IMR-90 (cell line): ENCODE measurements around the gene IL1F10. TPM values are rescaled to one million over a fixed set of nuclear protein-coding genes. Genes with fewer than 3 reads are reported as not detected.

Experiments
- ATAC-seq: fragments of 200-7000 bp; cut with Tn5 transposase; 2 replicates; pipeline ENCODE4 v1.9.1; 2020; ENCODE audit warnings: low read depth, mild to moderate bottlenecking, moderate library complexity
- BruUV-seq: library from RNA; stranded (reverse); fragments of 400-500 nt; replicated peaks from 2 replicates; lab custom pipeline; 2021; lab: Mats Ljungman, UMichigan
- CTCF ChIA-PET: fragments of 300-600 bp; formaldehyde crosslinking; extraction: SDS; loops from one replicate; lab custom pipeline; 2021; ENCODE audit warnings: antibody characterized with exemption; lab: Yijun Ruan, JAX
- POLR2A ChIA-PET: fragments of 300-600 bp; sonication (Branson Sonifier 250); formaldehyde crosslinking; loops from one replicate; lab custom pipeline; 2022; ENCODE audit warnings: antibody characterized with exemption; ENCODE audit not compliant: unreplicated experiment; lab: Charles Lee
- DNase-seq: peaks from one replicate; pipeline ENCODE4 v3.0.0; 2013
- H2AFZ ChIP-seq: replicated peaks from 2 replicates; pipeline ENCODE3; 2013; ENCODE audit warnings: low read length, mild to moderate bottlenecking; ENCODE audit not compliant: poor library complexity
- H2AK5ac ChIP-seq: 2 replicates; pipeline ENCODE4 v1.6.1; 2013; ENCODE audit warnings: low read depth, low read length, inconsistent platforms
- H2AK9ac ChIP-seq: replicated peaks from 2 replicates; pipeline ENCODE3; 2013; ENCODE audit warnings: mild to moderate bottlenecking, low read depth, low read length, moderate library complexity; ENCODE audit not compliant: poor library complexity
- H2BK120ac ChIP-seq: 2 replicates; pipeline ENCODE4 v1.6.1; 2013; ENCODE audit warnings: low read depth, low read length, inconsistent platforms
- H2BK15ac ChIP-seq: 3 replicates; pipeline ENCODE4 v1.6.1; 2013; ENCODE audit warnings: low read depth, low read length, inconsistent platforms
- H2BK20ac ChIP-seq: 2 replicates; pipeline ENCODE4 v1.6.1; 2013; ENCODE audit warnings: low read depth, mild to moderate bottlenecking, inconsistent platforms, low read length, moderate library complexity
- H2BK5ac ChIP-seq: 2 replicates; pipeline ENCODE4 v1.6.1; 2013; ENCODE audit warnings: mild to moderate bottlenecking, low read depth, low read length, inconsistent platforms; ENCODE audit not compliant: poor library complexity, severe bottlenecking
- H3K14ac ChIP-seq: replicated peaks from 2 replicates; pipeline ENCODE4 v1.6.1; 2013; ENCODE audit warnings: low read depth, low read length, inconsistent platforms
- H3K18ac ChIP-seq: 2 replicates; pipeline ENCODE4 v1.6.1; 2013; ENCODE audit warnings: low read depth, low read length, control low read depth
- H3K23ac ChIP-seq: 2 replicates; pipeline ENCODE4 v1.6.1; 2013; ENCODE audit warnings: low read depth, low read length, inconsistent platforms
- H3K27ac ChIP-seq: 2 replicates; pipeline ENCODE4 v1.5.1; 2013; ENCODE audit warnings: mild to moderate bottlenecking, control low read depth, low read length; ENCODE audit not compliant: insufficient read depth
- H3K27me3 ChIP-seq: 2 replicates; pipeline ENCODE4 v1.6.1; 2013; ENCODE audit warnings: low read length; ENCODE audit not compliant: control insufficient read depth, insufficient read depth
- H3K36me3 ChIP-seq: 2 replicates; pipeline ENCODE4 v1.6.1; 2013; ENCODE audit warnings: low read length, mixed read lengths; ENCODE audit not compliant: control insufficient read depth, insufficient read depth
- H3K4ac ChIP-seq: 2 replicates; pipeline ENCODE4 v1.6.1; 2013; ENCODE audit warnings: low read depth, low read length, inconsistent platforms
- H3K4me1 ChIP-seq: 2 replicates; pipeline ENCODE4 v1.6.1; 2013; ENCODE audit warnings: low read length, mixed read lengths; ENCODE audit not compliant: control insufficient read depth, insufficient read depth
- H3K4me2 ChIP-seq: 2 replicates; pipeline ENCODE4 v1.6.1; 2013; ENCODE audit warnings: low read depth, mild to moderate bottlenecking, control low read depth, low read length, moderate library complexity
- H3K4me3 ChIP-seq: 2 replicates; pipeline ENCODE4 v1.5.1; 2013; ENCODE audit warnings: low read depth, mild to moderate bottlenecking, control low read depth, low read length, moderate library complexity; ENCODE audit not compliant: insufficient read depth
- H3K56ac ChIP-seq: 2 replicates; pipeline ENCODE4 v1.6.1; 2013; ENCODE audit warnings: low read length, inconsistent platforms; ENCODE audit not compliant: insufficient read depth; ENCODE audit errors: extremely low read depth
- H3K79me1 ChIP-seq, 2 experiments: 2 replicates each; pipeline ENCODE4 v1.6.1; 2013; ENCODE audit warnings: low read length in 2 of 2, inconsistent platforms in 1 of 2, low read depth in 1 of 2
- H3K9ac ChIP-seq: 2 replicates; pipeline ENCODE4 v1.6.1; 2013; ENCODE audit warnings: low read depth, low read length, control low read depth
- H3K9me1 ChIP-seq: 2 replicates; pipeline ENCODE4 v1.6.1; 2013; ENCODE audit warnings: low read length, inconsistent platforms; ENCODE audit not compliant: insufficient read depth
- H3K9me3 ChIP-seq: 2 replicates; pipeline ENCODE4 v1.6.1; 2013; ENCODE audit warnings: low read length; ENCODE audit not compliant: control insufficient read depth, insufficient read depth
- H4K20me1 ChIP-seq: 2 replicates; pipeline ENCODE4 v1.6.1; 2013; ENCODE audit warnings: low read length, inconsistent platforms; ENCODE audit not compliant: insufficient read depth
- H4K5ac ChIP-seq: 2 replicates; pipeline ENCODE4 v1.6.1; 2013; ENCODE audit warnings: mild to moderate bottlenecking, low read depth, low read length, control low read depth
- H4K8ac ChIP-seq, 2 experiments: 2 replicates each; pipeline ENCODE4 v1.6.1; 2013; ENCODE audit warnings: low read depth in 2 of 2, low read length in 2 of 2, control low read depth in 1 of 2, inconsistent platforms in 1 of 2
- H4K91ac ChIP-seq: 2 replicates; pipeline ENCODE4 v1.6.1; 2013; ENCODE audit warnings: low read depth, low read length, inconsistent platforms; ENCODE audit not compliant: insufficient read depth
- BHLHE40 ChIP-seq: fragments of 150-350 bp; IDR thresholded peaks from 2 replicates; pipeline ENCODE4 v1.6.1; 2016; ENCODE audit warnings: mild to moderate bottlenecking, low read depth, low read length
- CEBPB ChIP-seq: IDR thresholded peaks from 2 replicates; pipeline ENCODE4 v1.6.1; 2012; ENCODE audit warnings: low read depth, low read length, improper control_type of control experiment
- CHD1 ChIP-seq: IDR thresholded peaks from 2 replicates; pipeline ENCODE4 v1.6.1; 2012; ENCODE audit warnings: low read depth, low read length, improper control_type of control experiment
- CTCF ChIP-seq: conservative IDR thresholded peaks from 2 replicates; pipeline ENCODE4 v1.5.1; 2012; ENCODE audit warnings: mild to moderate bottlenecking, low read depth, low read length, improper control_type of control experiment
- ELK1 ChIP-seq: fragments of 150-350 bp; IDR thresholded peaks from 2 replicates; pipeline ENCODE4 v1.6.1; 2016; ENCODE audit warnings: low read depth, mild to moderate bottlenecking, low read length, moderate library complexity, borderline replicate concordance
- FOS ChIP-seq: fragments of 150-350 bp; IDR thresholded peaks from 2 replicates; pipeline ENCODE4 v1.6.1; 2016; ENCODE audit warnings: low read depth, low read length
- MAFK ChIP-seq: IDR thresholded peaks from 2 replicates; pipeline ENCODE4 v1.6.1; 2012; ENCODE audit warnings: low read depth, low read length, improper control_type of control experiment
- MAZ ChIP-seq: IDR thresholded peaks from 2 replicates; pipeline ENCODE4 v1.6.1; 2012; ENCODE audit warnings: low read depth, mild to moderate bottlenecking, low read length, improper control_type of control experiment, moderate library complexity, borderline replicate concordance
- MXI1 ChIP-seq: IDR thresholded peaks from 2 replicates; pipeline ENCODE4 v1.6.1; 2012; ENCODE audit warnings: low read depth, mild to moderate bottlenecking, low read length, moderate library complexity, borderline replicate concordance
- NFE2L2 ChIP-seq: fragments of 150-350 bp; IDR thresholded peaks from 2 replicates; pipeline ENCODE4 v1.6.1; 2016; ENCODE audit warnings: low read depth, mild to moderate bottlenecking, low read length
- POLR2A ChIP-seq: IDR thresholded peaks from 2 replicates; pipeline ENCODE4 v1.6.1; 2012; ENCODE audit warnings: mild to moderate bottlenecking, low read depth, low read length
- RAD21 ChIP-seq: IDR thresholded peaks from 2 replicates; pipeline ENCODE4 v1.6.1; 2012; ENCODE audit warnings: low read length, improper control_type of control experiment
- RCOR1 ChIP-seq: IDR thresholded peaks from 2 replicates; pipeline ENCODE4 v1.6.1; 2012; ENCODE audit warnings: mild to moderate bottlenecking, low read length, improper control_type of control experiment; ENCODE audit not compliant: insufficient replicate concordance
- RFX5 ChIP-seq: IDR thresholded peaks from 2 replicates; pipeline ENCODE4 v1.8.0; 2012; ENCODE audit warnings: low read depth, mild to moderate bottlenecking, low read length, moderate library complexity
- SMC3 ChIP-seq: fragments of 150-350 bp; IDR thresholded peaks from 2 replicates; pipeline ENCODE4 v1.6.1; 2016; ENCODE audit warnings: low read depth, mild to moderate bottlenecking, antibody characterized with exemption, low read length, moderate library complexity
- USF2 ChIP-seq: fragments of 150-350 bp; IDR thresholded peaks from 2 replicates; pipeline ENCODE4 v1.6.1; 2017; ENCODE audit warnings: mild to moderate bottlenecking, antibody characterized with exemption, low read length, low read depth
- WGBS, 2 experiments: methylation state at CpG; one replicate each; pipeline versions ENCODE4 v1.1.5 to v1.1.7; 2013; ENCODE audit warnings: missing lambda C conversion rate in 2 of 2; ENCODE audit not compliant: insufficient read length in 1 of 2; ENCODE audit errors: extremely low coverage in 2 of 2; 5-methylcytosine and 5-hydroxymethylcytosine counted together
- dilution Hi-C: fragments of 300-500 bp; cut with HindIII; formaldehyde crosslinking; loops from one replicate; pipeline ENCODE4 v1.14.3; 2018; ENCODE audit warnings: low sequenced_read_pairs; ENCODE audit not compliant: unreplicated experiment
- in situ Hi-C: fragments of 300-500 bp; cut with MboI; formaldehyde crosslinking; loops from 3 replicates; pipeline ENCODE4 v1.14.3; 2019; ENCODE audit warnings: low sequenced_read_pairs, inconsistent platforms, mixed read lengths
- intact Hi-C: fragments of 100-400 bp; cut with micrococcal nuclease; formaldehyde crosslinking; loops from 2 replicates; pipeline ENCODE4 v1.10.0; 2022
- polyA plus RNA-seq, 3 experiments: library from polyadenylated mRNA; depleted of rRNA; stranded (reverse); fragments of >200 nt; gene quantifications; 2 replicates each; pipeline ENCODE4 v1.2.3, GENCODE V29; 2012; ENCODE audit warnings: low replicate concordance in 1 of 3
- total RNA-seq: library from RNA; depleted of rRNA; stranded (reverse); fragments of >200 nt; gene quantifications from 2 replicates; pipeline ENCODE4 v1.2.3, GENCODE V29; 2012

IL1F10 gene
- total and polyA plus RNA-seq, 2 of the 4 experiments (the other 2 are of a cell fraction) = not detected

- Histone ChIP-seq H3K9ac (no peak overlapping the region), H3K18ac (no peak overlapping the region), H4K5ac (no peak overlapping the region), H4K91ac (no peak overlapping the region), H4K20me1 (no peaks in the 10 kb centered on the region), H3K4ac (no peak overlapping the region), H2BK120ac (no peak overlapping the region), H3K27me3 (peaks cover 14% of the 10 kb centered on the region), H3K79me1 (no peaks in the 10 kb centered on the region), H3K9me3 (no peaks in the 10 kb centered on the region), H3K14ac (no peak overlapping the region), H3K23ac (no peak overlapping the region), H3K27ac (no peak overlapping the region), H3K4me1 (no peaks in the 10 kb centered on the region), H2AFZ (no peak overlapping the region), H2BK20ac (no peak overlapping the region), H3K4me3 (no peak overlapping the region), H3K9me1 (no peaks in the 10 kb centered on the region), H2BK15ac (no peak overlapping the region), H2AK5ac (no peak overlapping the region), H3K4me2 (no peak overlapping the region), H3K36me3 (no peaks in the 10 kb centered on the region), H3K56ac (no peak overlapping the region), H2AK9ac (no peak overlapping the region), H2BK5ac (no peak overlapping the region), H4K8ac (no peak overlapping the region)
- intact Hi-C loops = no loop called here
- ChIA-PET CTCF (no interaction called here), POLR2A (no interaction called here)
- no peak for TF ChIP-seq MAZ
- no peak for TF ChIP-seq MXI1
- TF ChIP-seq CTCF = no peak
- no peak for TF ChIP-seq POLR2A
- no peak for TF ChIP-seq RAD21
- TF ChIP-seq NFE2L2 = no peak
- TF ChIP-seq CEBPB = no peak
- TF ChIP-seq RCOR1 = no peak
- TF ChIP-seq ELK1 = no peak
- TF ChIP-seq BHLHE40 = no peak
- TF ChIP-seq USF2 = no peak
- TF ChIP-seq SMC3 = no peak
- no peak for TF ChIP-seq CHD1
- no peak for TF ChIP-seq MAFK
- no peak for TF ChIP-seq RFX5
- no peak for TF ChIP-seq FOS
- BruUV-seq = no TSS peak
- in situ Hi-C loops = no loop called here
- dilution Hi-C loops = no loop called here
- DNase-seq = no peak
- no CpG with 5 or more reads among the region's 3 CpGs for WGBS, 2 experiments
- no peak for ATAC-seq
These were observed 56.0 kb downstream of the IL1F10 start for GRCh38 chr2:113123726-113124125.
